Measurements from ENCODE around the gene SULT4A1.

DNA sequence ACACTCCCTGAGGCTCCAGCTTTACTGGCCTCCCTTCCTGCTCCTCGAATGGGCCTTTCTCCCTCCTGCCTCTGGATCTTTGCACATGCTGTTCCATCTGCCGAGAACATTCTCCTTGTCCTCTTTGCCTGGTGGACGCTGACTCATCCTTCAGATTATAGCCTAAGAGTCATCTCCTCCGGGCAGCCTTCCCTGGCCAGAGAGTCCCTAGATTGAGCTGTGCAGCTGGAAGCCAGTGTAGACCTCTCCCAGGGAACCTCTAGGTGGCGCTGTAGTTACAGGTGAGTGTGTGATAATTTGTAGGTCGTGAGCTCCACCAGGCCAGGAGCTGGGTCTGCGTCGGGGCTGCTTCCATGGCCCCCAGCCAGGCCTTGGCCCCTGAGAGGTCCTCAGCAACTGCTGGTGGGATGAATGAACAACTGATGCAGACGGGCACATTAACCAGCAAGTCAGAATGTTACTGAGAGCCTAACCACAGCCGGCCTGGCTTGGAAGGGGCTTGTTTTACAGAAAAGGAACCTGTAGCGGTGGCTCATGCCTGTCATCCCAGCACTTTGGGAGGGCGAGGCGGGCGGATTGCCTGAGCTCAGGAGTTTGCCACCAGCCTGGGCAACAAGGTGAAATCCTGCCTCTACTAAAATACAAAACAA, 20.8 kb upstream of the SULT4A1 start:
- TF ChIP-seq POLR2A (IDR thresholded peaks at IDR 0.05) (no peak), POLR2AphosphoS5 (IDR thresholded peaks at IDR 0.05) (no peak), CTCF (IDR thresholded peaks at IDR 0.05) (peak in 1 of 2 donors; percentile 55), EP300 (IDR thresholded peaks at IDR 0.05) (no peak)
